Erythroblast (primary cell): Measurements from ENCODE around the gene COG5.

Experiments used
- GATA1 ChIP-seq: IDR thresholded peaks from 2 replicates; pipeline ENCODE4 v1.6.1; 2011; ENCODE audit warnings: low read depth, mild to moderate bottlenecking, control low read depth, low read length, moderate library complexity
- POLR2A ChIP-seq: IDR thresholded peaks from 2 replicates; pipeline ENCODE4 v1.6.1; 2011; ENCODE audit warnings: mild to moderate bottlenecking, low read length

DNA sequence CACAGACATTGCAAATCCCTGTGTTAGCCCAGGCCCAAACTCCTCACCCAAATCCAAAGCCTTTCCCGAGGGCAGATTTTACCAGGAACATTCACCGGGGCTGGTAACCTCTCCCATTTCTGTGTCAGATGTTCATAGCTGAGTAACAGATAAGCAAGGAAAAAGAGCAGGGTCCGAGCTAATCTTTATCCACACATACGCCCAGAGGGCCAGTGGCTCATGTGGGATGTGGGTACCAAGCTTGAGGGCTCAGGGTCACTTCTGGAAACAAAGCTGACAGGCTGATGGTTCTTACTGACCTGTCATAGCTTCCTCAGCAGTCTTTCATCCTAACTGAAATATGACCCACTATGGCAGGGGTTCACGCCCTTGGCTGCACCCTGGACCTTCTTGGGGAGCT lies 355.2 kb downstream of the COG5 start:
- TF ChIP-seq POLR2A (no peak), GATA1 (no peak)
